H9 (cell line): ENCODE results near the gene ECHS1. TPM values are rescaled to one million over a fixed set of nuclear protein-coding genes. Genes with fewer than 3 reads are reported as not detected.

ENCODE experiments used
- DNase-seq: peaks from one replicate; pipeline ENCODE4 v3.0.0-alpha.2; 2017
- H2AFZ ChIP-seq: one replicate; pipeline ENCODE4 v1.6.1; 2013; ENCODE audit warnings: mild to moderate bottlenecking, low read length, control low read depth, moderate library complexity
- H2AK5ac ChIP-seq: 2 replicates; pipeline ENCODE4 v1.6.1; 2013; ENCODE audit warnings: low read length, control low read depth, mixed read lengths; ENCODE audit not compliant: insufficient read length
- H2BK120ac ChIP-seq: one replicate; pipeline ENCODE4 v1.6.1; 2013; ENCODE audit warnings: low read depth, mild to moderate bottlenecking, low read length, control low read depth, inconsistent platforms; ENCODE audit not compliant: poor library complexity, severe bottlenecking
- H2BK12ac ChIP-seq: 2 replicates; pipeline ENCODE4 v1.6.1; 2013; ENCODE audit warnings: low read length, control low read depth, mixed read lengths, low read depth; ENCODE audit not compliant: insufficient read length
- H2BK15ac ChIP-seq: 2 replicates; pipeline ENCODE4 v1.6.1; 2013; ENCODE audit warnings: low read depth, low read length, control low read depth
- H2BK20ac ChIP-seq: one replicate; pipeline ENCODE4 v1.6.1; 2013; ENCODE audit warnings: low read depth, mild to moderate bottlenecking, low read length, control low read depth, inconsistent platforms; ENCODE audit not compliant: poor library complexity, severe bottlenecking
- H2BK5ac ChIP-seq: 2 replicates; pipeline ENCODE4 v1.6.1; 2013; ENCODE audit warnings: low read length, control low read depth, mixed read lengths; ENCODE audit not compliant: insufficient read length
- H3K14ac ChIP-seq: 2 replicates; pipeline ENCODE4 v1.6.1; 2013; ENCODE audit warnings: low read length, control low read depth; ENCODE audit not compliant: insufficient read depth
- H3K18ac ChIP-seq: 2 replicates; pipeline ENCODE4 v1.6.1; 2013; ENCODE audit warnings: low read depth, mild to moderate bottlenecking, mixed read lengths, low read length, control low read depth; ENCODE audit not compliant: insufficient read length
- H3K23ac ChIP-seq: 2 replicates; pipeline ENCODE4 v1.6.1; 2013; ENCODE audit warnings: low read length, control low read depth, mixed read lengths, low read depth; ENCODE audit not compliant: insufficient read length
- H3K23me2 ChIP-seq: 2 replicates; pipeline ENCODE4 v1.6.1; 2013; ENCODE audit warnings: low read depth, mild to moderate bottlenecking, mixed read lengths, low read length, control low read depth; ENCODE audit not compliant: insufficient read length, poor library complexity, severe bottlenecking
- H3K27ac ChIP-seq: 2 replicates; pipeline ENCODE4 v1.5.1; 2013; ENCODE audit warnings: low read length, control low read depth, mixed read lengths, low read depth; ENCODE audit not compliant: insufficient read length
- H3K27me3 ChIP-seq: 2 replicates; pipeline ENCODE4 v1.6.1; 2013; ENCODE audit warnings: low read length, control low read depth, inconsistent platforms; ENCODE audit not compliant: insufficient read depth
- H3K4ac ChIP-seq: 2 replicates; pipeline ENCODE4 v1.6.1; 2013; ENCODE audit warnings: low read depth, mild to moderate bottlenecking, control low read depth, inconsistent platforms, low read length, moderate library complexity
- H3K4me1 ChIP-seq: 2 replicates; pipeline ENCODE4 v1.6.1; 2013; ENCODE audit warnings: low read length, control low read depth, inconsistent platforms; ENCODE audit not compliant: insufficient read depth
- H3K4me2 ChIP-seq: 2 replicates; pipeline ENCODE4 v1.6.1; 2013; ENCODE audit warnings: low read length, control low read depth, mixed read lengths; ENCODE audit not compliant: insufficient read length, insufficient read depth
- H3K56ac ChIP-seq: 2 replicates; pipeline ENCODE4 v1.6.1; 2013; ENCODE audit warnings: low read depth, mild to moderate bottlenecking, mixed read lengths, low read length, control low read depth; ENCODE audit not compliant: insufficient read length
- H3K79me1 ChIP-seq: 2 replicates; pipeline ENCODE4 v1.6.1; 2013; ENCODE audit warnings: low read depth, mild to moderate bottlenecking, moderate library complexity, low read length, control low read depth, inconsistent platforms; ENCODE audit not compliant: insufficient read depth, poor library complexity, severe bottlenecking
- H3K79me2 ChIP-seq: 2 replicates; pipeline ENCODE4 v1.6.1; 2013; ENCODE audit warnings: low read length, control low read depth, inconsistent platforms; ENCODE audit not compliant: insufficient read depth
- H3K9ac ChIP-seq: 2 replicates; pipeline ENCODE4 v1.6.1; 2013; ENCODE audit warnings: low read length, control low read depth, mixed read lengths; ENCODE audit not compliant: insufficient read length; ENCODE audit errors: extremely low read depth
- H3K9me3 ChIP-seq: one replicate; pipeline ENCODE4 v1.6.1; 2013; ENCODE audit warnings: low read depth, low read length, inconsistent platforms; ENCODE audit not compliant: control insufficient read depth
- H3T11ph ChIP-seq: one replicate; pipeline ENCODE4 v1.6.1; 2013; ENCODE audit warnings: mild to moderate bottlenecking, low read length, control low read depth, inconsistent platforms
- H4K20me1 ChIP-seq: one replicate; pipeline ENCODE4 v1.6.1; 2013; ENCODE audit not compliant: control insufficient read depth, insufficient read length, insufficient read depth
- H4K5ac ChIP-seq: 2 replicates; pipeline ENCODE4 v1.6.1; 2013; ENCODE audit warnings: low read depth, mild to moderate bottlenecking, mixed read lengths, low read length, control low read depth; ENCODE audit not compliant: insufficient read length
- H4K8ac ChIP-seq: replicated peaks from 2 replicates; pipeline ENCODE4 v1.6.1; 2013; ENCODE audit warnings: low read length, control low read depth, mixed read lengths, low read depth; ENCODE audit not compliant: insufficient read length
- H4K91ac ChIP-seq: 2 replicates; pipeline ENCODE4 v1.6.1; 2013; ENCODE audit warnings: low read depth, mild to moderate bottlenecking, moderate library complexity, mixed read lengths, low read length, control low read depth; ENCODE audit not compliant: insufficient read length
- H3K27ac Mint-ChIP-seq, 3 experiments: 2 replicates in 2 of 3; 3 replicates in 1 of 3; pipeline ENCODE4 v1.8.0; 2020 to 2021; ENCODE audit warnings: mixed read lengths in 3 of 3, mild to moderate bottlenecking in 1 of 3, moderate library complexity in 1 of 3
- H3K27me3 Mint-ChIP-seq: 2 replicates; pipeline ENCODE4 v1.8.0; 2021; ENCODE audit warnings: low read depth, mild to moderate bottlenecking, moderate library complexity, mixed read lengths
- H3K36me3 Mint-ChIP-seq, 3 experiments: 2 replicates in 2 of 3; 3 replicates in 1 of 3; pipeline ENCODE4 v1.8.0; 2020 to 2021; ENCODE audit warnings: low read depth in 3 of 3, mixed read lengths in 3 of 3; ENCODE audit not compliant: insufficient read depth in 1 of 3
- H3K4me1 Mint-ChIP-seq, 2 experiments: 2 replicates each; pipeline ENCODE4 v1.8.0; 2020; ENCODE audit warnings: mixed read lengths in 2 of 2
- H3K4me3 Mint-ChIP-seq, 2 experiments: 2 replicates in 1 of 2; 3 replicates in 1 of 2; pipeline ENCODE4 v1.8.0; 2020 to 2021; ENCODE audit warnings: mild to moderate bottlenecking in 2 of 2, mixed read lengths in 2 of 2, moderate library complexity in 1 of 2
- H3K9me3 Mint-ChIP-seq, 2 experiments: 2 replicates in 1 of 2; 3 replicates in 1 of 2; pipeline ENCODE4 v1.8.0; 2020; ENCODE audit warnings: mild to moderate bottlenecking in 2 of 2, mixed read lengths in 2 of 2, moderate library complexity in 1 of 2
- WGBS: extraction: QIAGEN DNeasy Blood & Tissue Kit; methylation state at CpG from one replicate; pipeline ENCODE4 v1.1.7; 2013; ENCODE audit warnings: missing lambda C conversion rate, low lambda C conversion rate, mixed read lengths; ENCODE audit not compliant: insufficient read length; ENCODE audit errors: extremely low coverage; 5-methylcytosine and 5-hydroxymethylcytosine counted together
- total RNA-seq: library from RNA; stranded (reverse); gene quantifications from 2 replicates; pipeline ENCODE4 v1.2.1, GENCODE V29; 2021
- TF ChIP-seq, protein P1 (sequence below): fragments of 200-600 bp; sonication (generic); conservative IDR thresholded peaks from 3 replicates; pipeline ENCODE4 v1.8.0; 2021; ENCODE audit warnings: antibody characterized with exemption, mild to moderate bottlenecking

ECHS1 gene
- total RNA-seq, 1 experiment from 2014 or later, result 94.1 TPM

DNA sequence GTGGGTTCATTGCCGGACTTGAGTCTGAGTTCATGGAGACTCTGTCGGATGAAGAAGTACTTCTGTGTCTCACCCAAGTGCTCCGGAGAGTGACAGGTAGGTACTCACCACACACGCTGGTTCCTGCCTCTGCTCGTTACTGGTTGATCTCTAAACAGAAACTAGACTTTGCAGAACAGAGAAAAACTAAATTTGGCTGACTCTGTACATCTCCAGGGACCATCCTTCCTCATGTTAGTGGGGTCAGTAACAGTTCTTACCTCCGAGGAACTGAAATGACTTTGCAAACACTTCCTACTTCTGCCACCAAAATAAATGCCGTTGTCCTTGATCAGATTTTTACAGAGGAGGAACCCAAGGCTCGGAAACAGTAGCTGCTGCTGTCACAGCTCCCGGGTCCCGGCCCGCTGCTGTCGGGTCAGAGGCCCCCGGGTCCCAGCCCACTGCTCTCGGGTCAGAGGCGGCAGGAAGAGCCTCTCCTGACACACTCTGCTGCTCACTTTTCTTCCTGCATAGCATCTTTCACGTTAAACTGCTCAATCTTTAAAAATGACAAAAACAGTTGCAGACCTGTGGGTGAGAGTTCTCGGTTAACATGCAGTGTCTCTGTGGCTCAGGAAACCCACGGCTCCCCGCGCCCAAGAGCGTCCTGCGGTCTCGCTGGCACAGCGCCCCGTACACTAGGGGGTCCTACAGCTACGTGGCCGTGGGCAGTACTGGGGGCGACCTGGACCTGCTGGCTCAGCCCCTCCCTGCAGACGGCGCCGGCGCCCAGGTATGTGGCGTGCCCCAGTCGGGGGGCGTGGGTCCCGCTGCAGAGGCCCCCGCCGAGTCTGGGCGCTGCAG lies 16.0 kb upstream of the ECHS1 start:
- H3K4me3 Mint-ChIP-seq, result no peak overlapping the region

More for the DNA sequence above, 16.0 kb upstream of the ECHS1 start:
- Histone ChIP-seq H2AK5ac (no peak overlapping the region), H2BK120ac (no peak overlapping the region), H3K56ac (no peak overlapping the region), H2AFZ (no peak overlapping the region), H2BK5ac (no peak overlapping the region), H3K4me1 (no peaks in the 10 kb centered on the region), H3K79me2 (no peaks in the 10 kb centered on the region), H3K79me1 (no peaks in the 10 kb centered on the region), H4K91ac (no peak overlapping the region), H2BK15ac (no peak overlapping the region), H3K4ac (no peak overlapping the region), H3K27me3 (no peaks in the 10 kb centered on the region), H3K14ac (no peak overlapping the region), H3K9ac (no peak overlapping the region), H3K18ac (no peak overlapping the region), H3K9me3 (no peaks in the 10 kb centered on the region), H3K4me2 (no peak overlapping the region), H4K8ac (no peak overlapping the region), H2BK12ac (no peak overlapping the region), H3K23me2 (no peaks in the 10 kb centered on the region), H2BK20ac (no peak overlapping the region), H3T11ph (no peak overlapping the region), H3K23ac (no peak overlapping the region), H4K5ac (no peak overlapping the region), H3K27ac (no peak overlapping the region), H4K20me1 (no peaks in the 10 kb centered on the region)
- Mint-ChIP-seq H3K9me3 (no peaks in the 10 kb centered on the region; a peak in 1 of 5 replicates), H3K36me3 (peaks cover 0 to 6% (median 4%) of the 10 kb centered on the region in 3 experiments; a peak in 3 of 7 replicates), H3K27ac (no peak overlapping the region), H3K4me1 (peaks cover 4% of the 10 kb centered on the region in 2 experiments), H3K27me3 (no peaks in the 10 kb centered on the region)
- no peak for DNase-seq
- WGBS, result no CpG with 5 or more reads among the region's 39 CpGs
- TF ChIP-seq, protein P1, sequence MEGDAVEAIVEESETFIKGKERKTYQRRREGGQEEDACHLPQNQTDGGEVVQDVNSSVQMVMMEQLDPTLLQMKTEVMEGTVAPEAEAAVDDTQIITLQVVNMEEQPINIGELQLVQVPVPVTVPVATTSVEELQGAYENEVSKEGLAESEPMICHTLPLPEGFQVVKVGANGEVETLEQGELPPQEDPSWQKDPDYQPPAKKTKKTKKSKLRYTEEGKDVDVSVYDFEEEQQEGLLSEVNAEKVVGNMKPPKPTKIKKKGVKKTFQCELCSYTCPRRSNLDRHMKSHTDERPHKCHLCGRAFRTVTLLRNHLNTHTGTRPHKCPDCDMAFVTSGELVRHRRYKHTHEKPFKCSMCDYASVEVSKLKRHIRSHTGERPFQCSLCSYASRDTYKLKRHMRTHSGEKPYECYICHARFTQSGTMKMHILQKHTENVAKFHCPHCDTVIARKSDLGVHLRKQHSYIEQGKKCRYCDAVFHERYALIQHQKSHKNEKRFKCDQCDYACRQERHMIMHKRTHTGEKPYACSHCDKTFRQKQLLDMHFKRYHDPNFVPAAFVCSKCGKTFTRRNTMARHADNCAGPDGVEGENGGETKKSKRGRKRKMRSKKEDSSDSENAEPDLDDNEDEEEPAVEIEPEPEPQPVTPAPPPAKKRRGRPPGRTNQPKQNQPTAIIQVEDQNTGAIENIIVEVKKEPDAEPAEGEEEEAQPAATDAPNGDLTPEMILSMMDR, result no peak
